Endothelial cell of umbilical vein (primary cell): ENCODE measurements around the gene SMAD7. TPM values are rescaled to one million over a fixed set of nuclear protein-coding genes. Genes with fewer than 3 reads are reported as not detected.

ENCODE experiments used
- BruUV-seq: library from RNA; stranded (reverse); fragments of 400-500 nt; replicated peaks from 2 replicates; lab custom pipeline; 2021; lab: Mats Ljungman, UMichigan
- CTCF ChIA-PET: fragments of 300-600, 350-600 bp; sonication (Branson Sonifier 250); formaldehyde crosslinking; loops from one replicate; lab custom pipeline; 2021; ENCODE audit warnings: antibody characterized with exemption, inconsistent platforms; lab: Charles Lee
- POLR2A ChIA-PET: fragments of 300-600, 350-600 bp; sonication (Branson Sonifier 250); formaldehyde crosslinking; loops from one replicate; lab custom pipeline; 2021; ENCODE audit warnings: antibody characterized with exemption, inconsistent platforms; lab: Charles Lee
- DNase-seq: peaks from one replicate; pipeline ENCODE4 v3.0.0-alpha.2; 2011; ENCODE audit warnings: low read depth, low spot score
- FAIRE-seq: peaks from 2 replicates; lab custom pipeline; 2011; peaks lifted over from hg19 to GRCh38; lab: Jason Lieb, UNC
- H2AFZ ChIP-seq: 2 replicates; pipeline ENCODE4 v1.6.0; 2012; ENCODE audit warnings: low read depth, low read length, control low read depth, inconsistent platforms
- H3K27ac ChIP-seq: 2 replicates; pipeline ENCODE4 v1.5.1; 2011; ENCODE audit warnings: low read depth, mild to moderate bottlenecking, control low read depth, low read length, moderate library complexity; ENCODE audit not compliant: insufficient read depth
- H3K27me3 ChIP-seq, 2 experiments: 2 replicates each; pipeline versions ENCODE4 v1.6.0 to v1.6.1; 2011; ENCODE audit warnings: low read length in 2 of 2, mixed read lengths in 1 of 2; ENCODE audit not compliant: control insufficient read depth in 2 of 2, insufficient read depth in 2 of 2
- H3K36me3 ChIP-seq, 2 experiments: 2 replicates in 1 of 2; 3 replicates in 1 of 2; pipeline ENCODE4 v1.5.1; 2011; ENCODE audit warnings: low read length in 2 of 2, mild to moderate bottlenecking in 1 of 2, moderate library complexity in 1 of 2; ENCODE audit not compliant: control insufficient read depth in 2 of 2, insufficient read depth in 2 of 2; ENCODE audit errors: extremely low read depth in 1 of 2
- H3K4me1 ChIP-seq: 3 replicates; pipeline ENCODE4 v1.5.1; 2011; ENCODE audit warnings: mild to moderate bottlenecking, low read length; ENCODE audit not compliant: control insufficient read depth, insufficient read depth; ENCODE audit errors: extremely low read depth
- H3K4me2 ChIP-seq: 2 replicates; pipeline ENCODE4 v1.6.1; 2011; ENCODE audit warnings: low read length, control low read depth, mixed read lengths; ENCODE audit not compliant: insufficient read depth
- H3K4me3 ChIP-seq, 3 experiments: fragments of 200-600 bp in 1 of 3; sonication (generic), shearing (Covaris generic) in 1 of 3; replicated peaks in 1 of 3; 2 replicates each; pipeline ENCODE4 v1.5.1; 2011 to 2016; ENCODE audit warnings: control low read depth in 3 of 3, low read length in 3 of 3, mild to moderate bottlenecking in 2 of 3, inconsistent platforms in 1 of 3, low read depth in 1 of 3, moderate library complexity in 1 of 3; ENCODE audit not compliant: insufficient read depth in 1 of 3
- H3K79me2 ChIP-seq: 2 replicates; pipeline ENCODE4 v1.6.0; 2012; ENCODE audit warnings: low read length, inconsistent platforms; ENCODE audit not compliant: control insufficient read depth, insufficient read depth
- H3K9ac ChIP-seq: replicated peaks from 2 replicates; pipeline ENCODE3; 2011; ENCODE audit warnings: low read length, control low read depth; ENCODE audit not compliant: insufficient read depth; ENCODE audit errors: extremely low read depth
- H3K9me1 ChIP-seq: replicated peaks from 3 replicates; pipeline ENCODE4 v1.6.0; 2011; ENCODE audit warnings: mild to moderate bottlenecking, low read length; ENCODE audit not compliant: control insufficient read depth, insufficient read depth; ENCODE audit errors: extremely low read depth
- H3K9me3 ChIP-seq: replicated peaks from 2 replicates; pipeline ENCODE4 v1.5.1; 2012; ENCODE audit warnings: low read length, inconsistent platforms; ENCODE audit not compliant: control insufficient read depth, insufficient read depth
- H4K20me1 ChIP-seq: replicated peaks from 2 replicates; pipeline ENCODE3; 2011; ENCODE audit warnings: mild to moderate bottlenecking, low read length; ENCODE audit not compliant: control insufficient read depth, insufficient read depth; ENCODE audit errors: extremely low read depth
- CTCF ChIP-seq, 2 donors: IDR thresholded peaks; 1 replicate in 1 of 2; 2 replicates in 1 of 2; pipeline ENCODE4 v1.5.1; 2011; ENCODE audit warnings: low read length in 2 of 2, mild to moderate bottlenecking in 2 of 2, moderate library complexity in 2 of 2, control low read depth in 1 of 2, inconsistent platforms in 1 of 2, low read depth in 1 of 2; ENCODE audit not compliant: insufficient read depth in 1 of 2; ENCODE audit errors: extremely low read depth in 1 of 2
- EZH2 ChIP-seq: IDR thresholded peaks from 2 replicates; pipeline ENCODE4 v1.6.1; 2012; ENCODE audit warnings: borderline replicate concordance, low read depth, mild to moderate bottlenecking, moderate library complexity, low read length, inconsistent platforms; ENCODE audit not compliant: severe bottlenecking
- FOS ChIP-seq: IDR thresholded peaks from 2 replicates; pipeline ENCODE4 v1.6.1; 2011; ENCODE audit warnings: mild to moderate bottlenecking, low read length, moderate library complexity, borderline replicate concordance; ENCODE audit not compliant: insufficient read depth
- GATA2 ChIP-seq: IDR thresholded peaks from 2 replicates; pipeline ENCODE4 v1.7.0; 2011; ENCODE audit warnings: low read depth, mild to moderate bottlenecking, moderate library complexity, mixed read lengths, low read length; ENCODE audit not compliant: insufficient read length, insufficient read depth
- JUN ChIP-seq: IDR thresholded peaks from 2 replicates; pipeline ENCODE4 v1.6.1; 2011; ENCODE audit warnings: borderline replicate concordance, low read depth; ENCODE audit not compliant: insufficient read length, insufficient read depth
- MAX ChIP-seq: IDR thresholded peaks from 2 replicates; pipeline ENCODE4 v1.6.1; 2011; ENCODE audit not compliant: insufficient read depth, insufficient read length
- MYC ChIP-seq: IDR thresholded peaks from one replicate; pipeline ENCODE4 v1.6.1; 2011; ENCODE audit warnings: mild to moderate bottlenecking, low read depth, low read length
- POLR2A ChIP-seq: IDR thresholded peaks from 2 replicates; pipeline ENCODE4 v1.6.1; 2012; ENCODE audit warnings: low read depth, mild to moderate bottlenecking, control low read depth, low read length
- POLR2AphosphoS5 ChIP-seq: IDR thresholded peaks from 2 replicates; pipeline ENCODE4 v1.6.1; 2012; ENCODE audit warnings: low read depth, mild to moderate bottlenecking, control low read depth, low read length, moderate library complexity; ENCODE audit not compliant: insufficient read depth
- dilution Hi-C: fragments of 300-500 bp; cut with MboI; formaldehyde crosslinking; loops from one replicate; pipeline ENCODE4 v1.15.0; 2019; ENCODE audit warnings: low sequenced_read_pairs; ENCODE audit not compliant: extremely low pct_ligation_motif_present
- intact Hi-C: fragments of 100-400 bp; cut with micrococcal nuclease; formaldehyde crosslinking; loops from one replicate; pipeline ENCODE4 v1.10.0; 2022
- polyA plus RNA-seq, 4 experiments: library from polyadenylated mRNA; depleted of rRNA in 3 of 4; stranded (reverse) in 3 of 4; unstranded in 1 of 4; fragments of >200 nt; gene quantifications; 2 replicates each; pipeline versions ENCODE4 v1.2.1 to v1.2.3, GENCODE V29; 2011 to 2012; ENCODE audit warnings: missing spikeins in 1 of 4
- total RNA-seq: library from RNA; stranded (reverse); gene quantifications from 2 replicates; pipeline ENCODE4 v1.2.3, GENCODE V29; 2021

SMAD7 gene
- total and polyA plus RNA-seq, 2 donors (not counting 3 experiments of a cell fraction or from before 2014, with no cell fraction given), result 3.6 to 8.0 TPM

- Histone ChIP-seq H3K9ac (no peak overlapping the region), H3K27me3 (no peaks in the 10 kb centered on the region), H4K20me1 (no peaks in the 10 kb centered on the region), H2AFZ (no peak overlapping the region), H3K4me2 (no peak overlapping the region), H3K79me2 (peaks cover 4% of the 10 kb centered on the region), H3K4me1 (peaks cover 31% of the 10 kb centered on the region), H3K9me3 (no peaks in the 10 kb centered on the region), H3K27ac (no peak overlapping the region), H3K36me3 (peaks cover 0 to 9% of the 10 kb centered on the region in 2 experiments), H3K9me1 (no peaks in the 10 kb centered on the region), H3K4me3 (no peak overlapping the region)
- dilution Hi-C loops (no loop called here), intact Hi-C loops (no loop called here)
- TF ChIP-seq FOS, result no peak
- TF ChIP-seq GATA2, result no peak
- no peak for TF ChIP-seq POLR2AphosphoS5
- TF ChIP-seq EZH2, result no peak
- TF ChIP-seq CTCF (IDR thresholded peaks at IDR 0.05; ENCODE audit: extremely low read depth in 1 of 2, insufficient read depth in 1 of 2, low read depth in 1 of 2, low read length in 2 of 2), result no peak
- no peak for TF ChIP-seq MAX
- TF ChIP-seq POLR2A, result no peak
- no peak for TF ChIP-seq MYC
- no peak for TF ChIP-seq JUN
- ChIA-PET CTCF (interaction anchor here (1.3 kb wide), 1 partner anchor 18 kb away, joined by 3 read pairs; no protein-coding TSS in a partner anchor), POLR2A (no interaction called here)
- BruUV-seq, result no TSS peak
- FAIRE-seq (no peak), DNase-seq (no peak)
Measured at GRCh38 chr18:48920408-48921038, 30.2 kb downstream of the SMAD7 start.
